NCI-H2196 (cell line): ENCODE results near the gene CX3CL1.
"Not testable (repeated sequence)": the region's sequence is repeated elsewhere in the genome, so short reads cannot be mapped to it uniquely, and the experiment has no call there.

Experiments used
- DNase-seq: peaks from one replicate; lab custom pipeline; 2025; ENCODE audit not compliant: unreplicated experiment; lab: John Stamatoyannopoulos, UW

CX3CL1 gene

DNA sequence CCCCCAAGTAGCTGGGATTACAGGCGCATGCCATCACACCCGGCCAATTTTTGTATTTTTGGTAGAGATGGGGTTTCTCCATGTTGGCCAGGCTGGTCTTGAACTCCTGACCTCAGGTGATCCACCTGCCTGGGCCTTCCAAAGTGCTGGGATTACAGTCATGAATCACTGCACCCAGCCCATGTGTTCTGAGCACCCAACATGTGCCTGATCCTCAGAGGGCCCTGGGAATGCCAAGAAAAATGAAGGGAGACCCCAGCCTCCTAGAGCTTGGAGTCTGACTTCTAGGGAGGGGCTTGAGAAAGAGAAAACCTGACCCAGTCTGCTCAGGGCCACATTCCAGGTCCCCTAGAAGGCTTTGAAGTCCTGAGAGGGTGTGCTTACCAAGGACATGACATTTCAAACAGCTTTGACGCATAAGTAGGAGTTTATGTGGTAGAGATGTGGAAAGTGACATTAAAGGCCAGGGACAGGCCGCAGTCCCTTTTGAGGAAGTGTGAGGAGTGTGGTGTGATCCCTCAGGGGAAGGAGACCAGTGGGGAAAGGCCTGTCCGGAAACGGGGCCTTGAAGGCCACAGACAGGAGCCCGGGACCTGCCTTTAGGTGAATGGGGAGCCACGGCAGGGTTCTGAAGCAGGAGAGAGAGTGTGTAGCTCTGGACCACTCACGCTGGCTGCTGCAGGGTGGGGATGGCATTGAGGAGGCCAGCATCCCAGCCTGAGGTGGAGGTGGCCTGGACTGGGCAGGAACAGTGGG lies 14.8 kb upstream of the CX3CL1 start:
- DNase-seq: no peak

DNA sequence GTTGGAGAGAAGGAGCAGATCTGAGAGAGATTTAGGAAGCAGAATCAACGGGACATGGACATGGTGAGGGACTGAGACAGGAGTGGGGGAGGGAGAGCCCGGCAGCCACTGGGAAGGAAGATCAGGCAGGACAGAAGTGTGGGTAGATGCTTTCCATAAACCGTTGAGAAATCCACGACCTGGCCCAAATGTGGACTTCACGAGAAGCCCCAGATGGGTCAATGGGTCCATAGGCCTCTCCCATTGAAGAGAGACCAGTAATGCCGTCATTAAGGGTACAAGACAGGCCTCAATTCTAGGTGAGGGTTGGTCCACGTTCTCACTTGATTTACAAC lies 14.2 kb upstream of the CX3CL1 start:
- DNase-seq: no peak

DNA sequence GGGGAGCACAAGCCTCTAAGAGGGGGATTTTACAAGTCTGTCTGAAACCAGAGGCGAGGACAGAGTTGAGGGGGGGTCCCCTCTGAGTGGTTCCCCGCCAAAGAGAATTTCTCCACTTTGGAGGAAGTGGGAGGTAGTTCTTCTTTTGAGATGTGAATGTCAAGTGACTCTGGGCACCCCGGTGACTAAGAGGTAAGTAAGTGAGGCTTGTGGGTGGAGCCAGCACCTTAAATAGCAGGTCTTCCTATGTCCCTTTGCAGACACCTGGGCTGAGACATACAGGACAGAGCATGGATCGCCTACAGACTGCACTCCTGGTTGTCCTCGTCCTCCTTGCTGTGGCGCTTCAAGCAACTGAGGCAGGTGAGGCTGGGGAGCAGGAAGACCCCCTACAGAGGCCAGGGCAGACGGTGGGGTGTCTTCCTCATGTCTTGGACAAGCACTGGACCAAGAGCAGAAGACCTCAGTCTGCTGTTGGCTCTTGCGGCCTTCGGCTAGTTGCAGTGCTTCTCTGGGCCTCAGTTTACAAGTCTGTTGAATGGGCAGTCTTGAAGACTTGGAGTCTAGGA lies 13.7 kb upstream of the CX3CL1 start, which contains the start of gene CCL22:
Gene CCL22, plus strand, starts transcription at position 257 of the 569 bp plus-strand sequence. Its CDS starts 34 bp downstream, at position 291.
- no peak for DNase-seq

GRCh38 chr16:57360321-57360935 lies 11.9 kb upstream of the CX3CL1 start:
- DNase-seq: no peak

GRCh38 chr16:57361404-57361803 lies 10.9 kb upstream of the CX3CL1 start:
- DNase-seq: peak; percentile 15

DNA sequence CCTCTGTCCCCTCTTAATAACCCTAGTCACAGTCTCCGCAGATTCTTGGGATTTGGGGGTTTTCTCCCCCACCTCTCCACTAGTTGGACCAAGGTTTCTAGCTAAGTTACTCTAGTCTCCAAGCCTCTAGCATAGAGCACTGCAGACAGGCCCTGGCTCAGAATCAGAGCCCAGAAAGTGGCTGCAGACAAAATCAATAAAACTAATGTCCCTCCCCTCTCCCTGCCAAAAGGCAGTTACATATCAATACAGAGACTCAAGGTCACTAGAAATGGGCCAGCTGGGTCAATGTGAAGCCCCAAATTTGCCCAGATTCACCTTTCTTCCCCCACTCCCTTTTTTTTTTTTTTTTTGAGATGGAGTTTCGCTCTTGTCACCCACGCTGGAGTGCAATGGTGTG lies 8.1 kb upstream of the CX3CL1 start:
- no peak for DNase-seq

DNA sequence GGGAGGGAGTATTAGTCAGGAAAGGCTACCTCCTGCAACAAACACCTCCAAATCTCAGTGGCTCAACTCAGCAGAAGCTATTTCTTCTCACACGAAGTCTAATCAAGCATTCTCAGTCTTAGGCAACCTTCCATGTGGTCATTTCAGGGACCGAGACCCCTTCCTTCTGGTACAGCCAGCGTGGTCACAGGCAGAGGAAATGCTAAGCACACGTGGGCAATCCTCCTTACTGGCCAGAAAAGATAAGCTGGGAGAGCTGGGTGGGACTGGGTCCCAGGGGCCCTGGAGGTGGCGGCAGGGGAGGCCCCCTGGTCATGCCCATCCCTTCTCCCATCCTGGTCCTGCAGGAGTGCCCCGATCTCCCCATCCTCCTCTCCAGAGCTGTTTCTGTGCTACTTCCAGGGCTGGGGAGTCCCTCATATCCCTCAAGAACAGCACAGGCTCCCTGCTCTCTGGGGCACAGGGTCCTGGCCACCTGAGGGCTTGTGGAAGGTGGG lies 5.7 kb upstream of the CX3CL1 start:
- no peak for DNase-seq

DNA sequence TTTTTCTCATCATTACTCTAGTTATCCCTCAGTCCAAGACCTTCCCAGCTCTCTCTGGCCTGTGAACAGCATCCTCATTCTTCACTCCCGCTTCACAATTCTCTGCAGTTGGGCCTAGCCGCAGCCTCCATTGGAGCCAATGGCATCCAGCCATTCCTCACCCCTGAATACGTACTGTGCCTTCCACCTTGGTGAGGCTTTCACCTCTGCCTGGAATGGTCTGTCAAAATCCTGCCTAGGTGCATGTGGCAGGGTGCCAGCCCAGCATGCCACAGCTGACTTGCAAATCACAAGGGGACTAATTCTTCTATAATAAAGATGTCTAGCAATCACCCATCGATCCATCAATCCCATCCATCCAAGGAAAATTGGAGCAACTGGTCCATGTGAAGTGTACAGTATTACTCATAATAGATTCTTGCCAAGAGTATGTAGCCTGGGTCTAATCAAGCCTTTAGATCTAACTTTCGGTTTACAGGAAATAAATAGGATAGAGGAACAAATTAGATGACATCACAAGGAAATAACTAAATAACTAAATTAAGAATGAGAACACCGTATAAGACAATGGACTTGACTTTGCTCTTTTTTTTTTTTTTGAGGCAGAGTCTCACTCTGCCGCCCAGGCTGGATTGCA lies 5.1 kb upstream of the CX3CL1 start:
- no peak for DNase-seq

- DNase-seq: no peak
Measured at GRCh38 chr16:57371494-57372371, 557 bp upstream of the CX3CL1 start.

- DNase-seq: no peak
Measured at GRCh38 chr16:57373117-57373947, 1.0 kb downstream of the CX3CL1 start.

GRCh38 chr16:57374067-57374534 lies 1.8 kb downstream of the CX3CL1 start:
- DNase-seq: no peak

DNA sequence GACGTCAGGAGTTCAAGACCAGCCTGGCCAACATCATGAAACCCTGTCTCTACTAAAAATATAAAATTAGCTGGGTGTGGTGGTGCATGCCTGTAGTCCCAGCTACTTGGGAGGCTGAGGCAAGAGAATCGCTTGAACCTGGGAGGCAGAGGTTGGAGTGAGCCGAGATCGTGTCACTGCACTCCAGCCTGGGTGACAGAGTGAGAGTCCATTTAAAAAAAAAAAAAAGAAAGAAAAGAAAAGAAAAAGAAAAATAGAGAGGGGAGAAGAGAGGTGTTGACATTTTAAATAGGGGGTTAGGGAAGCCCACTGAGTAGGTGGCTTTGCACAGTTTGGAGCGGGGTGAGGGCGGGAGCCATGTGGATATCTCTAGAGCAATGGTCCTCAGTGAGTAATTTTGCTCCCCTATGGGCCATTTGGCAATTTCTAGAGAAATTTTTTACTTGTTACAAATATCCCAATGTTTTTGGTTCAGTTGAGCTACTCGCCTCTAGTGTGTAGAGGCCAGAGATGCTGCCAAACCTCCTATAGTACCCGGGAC lies 2.7 kb downstream of the CX3CL1 start:
- not testable (repeated sequence) for DNase-seq

DNA sequence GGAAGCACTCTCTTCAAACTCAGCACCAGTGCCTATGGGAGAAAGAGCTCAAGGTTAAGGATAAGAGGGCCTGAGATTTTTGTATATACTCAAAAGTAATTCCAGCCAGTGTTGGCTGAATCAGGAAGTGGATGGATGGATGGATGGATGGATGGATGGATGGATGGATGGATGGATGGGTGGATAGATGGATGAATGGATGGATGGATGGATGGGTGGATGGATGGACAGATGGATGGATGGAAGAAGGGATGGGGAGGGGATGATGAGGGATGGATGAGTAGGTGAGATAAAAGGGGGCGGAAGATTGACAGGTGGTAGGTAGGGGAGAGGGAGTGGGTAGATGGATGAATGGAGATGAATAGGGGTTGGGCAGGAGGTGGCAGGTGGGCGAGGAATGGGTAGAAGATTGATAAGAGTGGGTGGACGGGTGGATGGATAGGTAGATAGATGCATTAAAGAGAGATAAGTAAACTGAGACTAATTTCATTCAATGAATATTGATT lies 4.1 kb downstream of the CX3CL1 start:
- DNase-seq: no peak

DNA sequence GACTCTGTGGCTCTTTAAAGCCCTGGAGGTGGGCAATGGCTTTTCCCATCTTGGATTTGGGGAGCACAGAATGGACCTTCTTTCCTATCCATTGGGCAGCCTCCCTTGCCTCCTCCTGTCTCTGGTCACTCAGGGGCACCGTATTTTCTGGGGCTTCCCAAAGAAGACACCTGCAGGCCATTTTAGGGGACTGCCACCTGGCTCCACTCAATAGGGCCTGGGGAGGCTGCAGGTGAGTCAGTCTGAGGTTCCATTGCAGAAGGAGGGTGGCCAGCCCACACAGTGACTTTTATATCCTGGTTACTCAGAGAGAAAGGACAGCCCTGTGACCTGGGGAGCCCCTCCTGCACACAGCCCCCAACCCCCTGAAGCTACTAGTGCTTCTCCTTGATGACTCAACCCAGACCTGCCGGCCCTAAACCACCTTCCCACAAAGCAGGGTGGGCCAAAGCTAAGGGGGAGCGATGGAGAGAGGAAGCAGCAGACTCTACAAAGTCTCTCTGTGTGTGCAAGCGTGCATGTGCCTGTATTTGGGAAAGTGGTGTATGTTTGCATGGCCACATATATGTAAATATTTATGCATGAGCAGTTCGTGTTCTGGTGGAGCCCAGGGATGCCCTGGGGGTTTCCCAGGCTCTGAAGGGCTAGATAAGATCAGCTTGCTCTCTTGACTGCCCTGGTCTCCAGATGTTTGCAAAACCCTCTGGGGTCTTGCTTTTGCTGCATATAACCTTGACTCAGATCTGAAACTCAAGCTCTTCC lies 5.0 kb downstream of the CX3CL1 start:
- no peak for DNase-seq

DNA sequence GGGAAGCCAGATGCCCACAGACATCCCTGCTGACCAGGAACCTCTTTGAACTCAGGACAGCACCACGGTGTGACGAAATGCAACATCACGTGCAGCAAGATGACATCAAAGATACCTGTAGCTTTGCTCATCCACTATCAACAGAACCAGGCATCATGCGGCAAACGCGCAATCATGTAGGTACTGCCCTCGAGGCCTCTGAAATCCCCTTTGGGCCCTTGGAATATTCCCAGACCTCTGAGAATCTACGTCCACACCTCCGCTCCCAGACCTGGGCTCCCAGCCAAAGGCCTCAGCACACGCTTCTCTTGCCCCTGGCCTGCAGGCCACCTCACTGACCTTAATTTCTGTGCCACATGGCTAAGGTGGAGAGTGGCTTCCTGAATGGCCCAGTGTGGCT lies 7.3 kb downstream of the CX3CL1 start:
- DNase-seq: no peak

DNA sequence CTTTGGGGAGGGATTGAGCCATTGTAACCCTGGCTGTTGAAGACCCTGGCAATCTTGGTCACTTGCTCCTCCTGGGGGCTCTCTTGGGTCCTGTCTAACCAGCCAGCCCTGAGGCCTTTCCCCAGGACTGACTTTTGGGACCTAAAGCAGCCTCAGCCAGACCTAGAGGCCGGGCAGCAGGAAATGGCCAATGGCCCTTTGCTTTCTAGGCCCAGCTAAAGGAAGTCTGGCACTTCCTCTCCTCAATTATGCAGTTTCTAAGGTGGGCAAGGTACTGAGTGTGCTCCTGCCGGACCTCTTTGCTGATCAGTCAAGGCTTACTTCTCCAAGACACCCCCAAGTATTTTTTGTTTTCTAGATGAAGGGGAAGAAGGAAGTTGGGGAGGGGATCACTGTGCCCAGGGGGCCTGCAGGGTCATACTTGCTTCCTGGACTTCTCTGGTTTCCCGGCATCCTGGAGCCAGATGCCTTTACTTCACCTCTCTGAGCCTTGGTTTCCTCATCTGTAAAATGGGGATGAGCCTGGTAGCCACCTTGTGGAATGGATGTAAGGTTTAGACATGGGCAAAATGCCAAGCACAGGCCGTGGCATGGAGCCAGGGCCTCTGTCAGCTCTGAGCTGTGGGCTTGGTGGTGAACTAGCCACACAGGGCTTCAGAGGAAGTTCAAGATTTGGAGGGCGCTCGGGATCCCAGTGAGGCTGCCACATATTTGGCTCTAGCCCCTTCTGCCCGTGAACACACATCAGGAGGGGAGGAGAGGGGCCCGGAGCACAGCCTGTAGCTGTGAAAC lies 8.6 kb downstream of the CX3CL1 start:
- DNase-seq: no peak

DNA sequence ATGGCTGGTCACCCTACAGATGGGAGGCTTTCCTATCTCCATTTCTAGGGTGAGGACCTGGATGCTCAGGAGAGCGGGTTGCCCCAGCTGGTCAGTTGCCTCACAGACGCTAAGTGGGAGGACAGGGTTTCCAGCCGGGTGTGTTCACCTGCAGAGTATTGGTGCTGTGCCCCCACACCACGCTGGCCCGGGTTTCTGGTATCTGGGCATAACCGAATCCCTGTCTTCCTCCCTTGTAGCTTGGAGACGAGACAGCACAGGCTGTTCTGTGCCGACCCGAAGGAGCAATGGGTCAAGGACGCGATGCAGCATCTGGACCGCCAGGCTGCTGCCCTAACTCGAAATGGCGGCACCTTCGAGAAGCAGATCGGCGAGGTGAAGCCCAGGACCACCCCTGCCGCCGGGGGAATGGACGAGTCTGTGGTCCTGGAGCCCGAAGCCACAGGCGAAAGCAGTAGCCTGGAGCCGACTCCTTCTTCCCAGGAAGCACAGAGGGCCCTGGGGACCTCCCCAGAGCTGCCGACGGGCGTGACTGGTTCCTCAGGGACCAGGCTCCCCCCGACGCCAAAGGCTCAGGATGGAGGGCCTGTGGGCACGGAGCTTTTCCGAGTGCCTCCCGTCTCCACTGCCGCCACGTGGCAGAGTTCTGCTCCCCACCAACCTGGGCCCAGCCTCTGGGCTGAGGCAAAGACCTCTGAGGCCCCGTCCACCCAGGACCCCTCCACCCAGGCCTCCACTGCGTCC lies 9.7 kb downstream of the CX3CL1 start:
- no peak for DNase-seq
